ENCODE measurements around the gene APOBEC3A.

Gene APOBEC3A

DNA sequence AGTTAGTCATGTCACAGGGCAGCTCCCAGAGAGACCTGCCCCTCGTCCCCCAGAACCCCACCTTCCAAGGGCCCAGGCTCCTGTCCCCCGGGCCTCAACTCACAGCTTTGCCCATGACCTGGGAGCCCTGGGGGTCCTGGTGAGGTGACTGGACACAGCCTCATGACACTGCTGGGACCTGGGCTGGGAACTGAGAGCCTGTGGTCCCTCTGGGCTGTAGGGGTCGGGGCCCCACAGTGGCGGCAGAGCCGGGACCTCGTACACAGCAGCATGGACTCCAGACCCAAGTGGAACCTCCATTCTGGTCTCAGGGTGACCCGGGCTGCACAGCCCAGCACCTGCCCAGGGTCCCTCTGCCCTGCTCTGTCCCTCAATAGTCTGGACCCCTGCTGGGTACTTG is 6.9 kb downstream of the APOBEC3A start:
- no peak overlapping the region for H2BK120ac ChIP-seq (ENCODE audit: insufficient read depth, low read length, poor library complexity)
- no peak overlapping the region for H2BK12ac ChIP-seq (ENCODE audit: low read length)
- H3K9ac ChIP-seq (ENCODE audit: low read length) = no peak overlapping the region
- no peaks in the 10 kb centered on the region for H3K9me3 ChIP-seq (ENCODE audit: insufficient read depth, low read depth, low read length)
- no peak overlapping the region for H4K8ac ChIP-seq (ENCODE audit: low read depth, low read length)
- H3K4me1 ChIP-seq (ENCODE audit: control insufficient read depth in 1 of 2, insufficient read depth in 2 of 2, low read length in 2 of 2) = no peaks in the 10 kb centered on the region
- H3K79me1 ChIP-seq (ENCODE audit: low read length) = no peaks in the 10 kb centered on the region
- DNase-seq = no peak
- H2AK5ac ChIP-seq (ENCODE audit: low read length) = no peak overlapping the region
- H3K4me3 ChIP-seq (ENCODE audit: low read depth, low read length) = no peak overlapping the region
- no peak overlapping the region for H3K14ac ChIP-seq (ENCODE audit: low read length)
- no peaks in the 10 kb centered on the region for H3K79me2 ChIP-seq (ENCODE audit: control insufficient read depth, insufficient read depth, low read length, poor library complexity)
- no peak overlapping the region for H2BK5ac ChIP-seq (ENCODE audit: low read depth, low read length, poor library complexity)
- no peak overlapping the region for H4K91ac ChIP-seq (ENCODE audit: low read depth, low read length)
- no peak overlapping the region for H3K23ac ChIP-seq (ENCODE audit: low read length)
- H3K27ac ChIP-seq (ENCODE audit: low read depth, low read length) = no peak overlapping the region
- no peak overlapping the region for H3K4ac ChIP-seq (ENCODE audit: low read depth, low read length)
- no peak overlapping the region for H2AFZ ChIP-seq (ENCODE audit: insufficient read depth, low read length, poor library complexity)
- no CpG with 5 or more reads among the region's 7 CpGs for WGBS (ENCODE audit: extremely low coverage, insufficient coverage, insufficient read length)
- no peaks in the 10 kb centered on the region for H3K36me3 ChIP-seq (ENCODE audit: control insufficient read depth in 1 of 2, insufficient read depth in 2 of 2, low read length in 2 of 2)
- H3K4me2 ChIP-seq (ENCODE audit: low read length) = no peak overlapping the region
- H3K27me3 ChIP-seq (ENCODE audit: insufficient read depth, low read length) = no peaks in the 10 kb centered on the region
- no peak overlapping the region for H3K18ac ChIP-seq (ENCODE audit: low read length)
- no peak overlapping the region for H4K12ac ChIP-seq (ENCODE audit: low read depth, low read length)

- no peak overlapping the region for H2BK12ac ChIP-seq (ENCODE audit: low read length)
- H2AK5ac ChIP-seq (ENCODE audit: low read length) = no peak overlapping the region
- DNase-seq = no peak
- H3K18ac ChIP-seq (ENCODE audit: low read length) = no peak overlapping the region
- no peaks in the 10 kb centered on the region for H3K79me1 ChIP-seq (ENCODE audit: low read length)
- H3K9ac ChIP-seq (ENCODE audit: low read length) = no peak overlapping the region
- no peak overlapping the region for H4K91ac ChIP-seq (ENCODE audit: low read depth, low read length)
- no peak overlapping the region for H3K27ac ChIP-seq (ENCODE audit: low read depth, low read length)
- no peaks in the 10 kb centered on the region for H3K36me3 ChIP-seq (ENCODE audit: control insufficient read depth in 1 of 2, insufficient read depth in 2 of 2, low read length in 2 of 2)
- H3K4me1 ChIP-seq (ENCODE audit: control insufficient read depth in 1 of 2, insufficient read depth in 2 of 2, low read length in 2 of 2) = no peaks in the 10 kb centered on the region
- no peak overlapping the region for H3K4ac ChIP-seq (ENCODE audit: low read depth, low read length)
- H3K4me2 ChIP-seq (ENCODE audit: low read length) = no peak overlapping the region
- H4K8ac ChIP-seq (ENCODE audit: low read depth, low read length) = no peak overlapping the region
- H2AFZ ChIP-seq (ENCODE audit: insufficient read depth, low read length, poor library complexity) = no peak overlapping the region
- H3K27me3 ChIP-seq (ENCODE audit: insufficient read depth, low read length) = no peaks in the 10 kb centered on the region
- H2BK5ac ChIP-seq (ENCODE audit: low read depth, low read length, poor library complexity) = no peak overlapping the region
- H3K14ac ChIP-seq (ENCODE audit: low read length) = no peak overlapping the region
- H3K79me2 ChIP-seq (ENCODE audit: control insufficient read depth, insufficient read depth, low read length, poor library complexity) = no peaks in the 10 kb centered on the region
- no peaks in the 10 kb centered on the region for H3K9me3 ChIP-seq (ENCODE audit: insufficient read depth, low read depth, low read length)
- H3K4me3 ChIP-seq (ENCODE audit: low read depth, low read length) = no peak overlapping the region
- no peak overlapping the region for H3K23ac ChIP-seq (ENCODE audit: low read length)
- no peak overlapping the region for H4K12ac ChIP-seq (ENCODE audit: low read depth, low read length)
- no peak overlapping the region for H2BK120ac ChIP-seq (ENCODE audit: insufficient read depth, low read length, poor library complexity)
- WGBS (ENCODE audit: extremely low coverage, insufficient coverage, insufficient read length) = no CpG with 5 or more reads among the region's 4 CpGs
These were observed 7.6 kb downstream of the APOBEC3A start for GRCh38 chr22:38964989-38965388.

DNA sequence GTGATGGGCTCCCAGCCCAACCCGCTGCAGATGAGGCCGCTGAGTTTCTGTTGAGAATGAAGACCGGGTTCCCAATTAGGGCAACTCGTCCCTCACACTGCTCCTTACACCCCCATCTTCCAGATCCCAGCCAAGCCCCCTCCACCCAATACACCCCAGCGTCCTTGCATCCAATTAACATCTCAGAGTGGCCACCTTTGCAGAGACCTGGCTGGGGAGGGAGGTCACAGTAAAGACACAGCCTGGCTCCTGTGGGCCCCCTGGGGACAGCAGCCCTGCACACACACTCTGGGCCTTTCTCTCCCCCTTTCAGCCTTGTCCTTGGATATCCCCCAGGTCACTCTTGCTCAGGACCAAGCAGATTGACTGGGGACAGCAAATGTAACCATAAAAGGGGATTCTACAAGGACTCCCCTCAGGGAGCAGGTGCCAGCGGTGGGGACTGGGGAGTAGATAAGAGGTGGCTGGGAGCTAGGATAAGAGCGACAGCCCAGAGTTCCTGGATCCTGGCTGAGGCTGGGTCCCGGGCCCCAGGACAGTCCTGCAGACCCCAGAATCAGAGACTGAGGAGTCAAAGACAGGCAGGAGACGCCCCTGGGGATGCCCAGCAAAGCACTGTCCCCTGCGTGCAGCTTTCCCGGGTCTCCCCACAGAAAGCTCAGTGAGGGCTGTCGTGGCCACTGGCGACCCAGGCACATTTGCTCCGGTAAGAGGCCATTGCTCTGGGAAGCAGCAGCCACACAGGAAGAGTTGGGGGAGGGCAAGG is 8.4 kb downstream of the APOBEC3A start:
- no peak overlapping the region for H2BK5ac ChIP-seq (ENCODE audit: low read depth, low read length, poor library complexity)
- no peak overlapping the region for H3K23ac ChIP-seq (ENCODE audit: low read length)
- no CpG with 5 or more reads among the region's 14 CpGs for WGBS (ENCODE audit: extremely low coverage, insufficient coverage, insufficient read length)
- no peak overlapping the region for H3K27ac ChIP-seq (ENCODE audit: low read depth, low read length)
- H3K27me3 ChIP-seq (ENCODE audit: insufficient read depth, low read length) = no peaks in the 10 kb centered on the region
- H4K12ac ChIP-seq (ENCODE audit: low read depth, low read length) = no peak overlapping the region
- H2BK12ac ChIP-seq (ENCODE audit: low read length) = no peak overlapping the region
- H3K18ac ChIP-seq (ENCODE audit: low read length) = no peak overlapping the region
- no peak overlapping the region for H2AFZ ChIP-seq (ENCODE audit: insufficient read depth, low read length, poor library complexity)
- H2BK120ac ChIP-seq (ENCODE audit: insufficient read depth, low read length, poor library complexity) = no peak overlapping the region
- H3K79me1 ChIP-seq (ENCODE audit: low read length) = no peaks in the 10 kb centered on the region
- H3K4me1 ChIP-seq (ENCODE audit: control insufficient read depth in 1 of 2, insufficient read depth in 2 of 2, low read length in 2 of 2) = no peaks in the 10 kb centered on the region
- no peaks in the 10 kb centered on the region for H3K79me2 ChIP-seq (ENCODE audit: control insufficient read depth, insufficient read depth, low read length, poor library complexity)
- no peak for DNase-seq
- no peak overlapping the region for H3K4me3 ChIP-seq (ENCODE audit: low read depth, low read length)
- H3K14ac ChIP-seq (ENCODE audit: low read length) = no peak overlapping the region
- no peak overlapping the region for H3K4ac ChIP-seq (ENCODE audit: low read depth, low read length)
- H3K4me2 ChIP-seq (ENCODE audit: low read length) = no peak overlapping the region
- H4K8ac ChIP-seq (ENCODE audit: low read depth, low read length) = no peak overlapping the region
- H3K36me3 ChIP-seq (ENCODE audit: control insufficient read depth in 1 of 2, insufficient read depth in 2 of 2, low read length in 2 of 2) = no peaks in the 10 kb centered on the region
- H3K9ac ChIP-seq (ENCODE audit: low read length) = no peak overlapping the region
- no peak overlapping the region for H4K91ac ChIP-seq (ENCODE audit: low read depth, low read length)
- no peak overlapping the region for H2AK5ac ChIP-seq (ENCODE audit: low read length)
- no peaks in the 10 kb centered on the region for H3K9me3 ChIP-seq (ENCODE audit: insufficient read depth, low read depth, low read length)

DNA sequence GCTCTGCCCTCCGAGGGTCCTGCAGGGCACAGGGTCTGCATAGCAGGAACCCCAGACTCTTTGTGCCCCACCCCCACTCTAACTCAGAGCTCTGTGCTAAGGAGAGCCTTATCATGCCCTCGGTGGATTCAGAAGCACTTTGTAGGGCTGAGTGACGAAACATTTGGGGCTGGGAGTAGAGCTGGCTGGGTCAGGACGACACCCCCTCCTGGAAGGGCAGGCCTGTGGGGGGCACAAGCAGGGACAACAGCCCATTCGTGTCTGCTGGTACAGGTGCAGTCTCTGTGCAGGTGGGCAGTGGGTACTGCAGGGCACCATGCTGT is 8.9 kb downstream of the APOBEC3A start:
- Histone ChIP-seq H4K8ac (ENCODE audit: low read depth, low read length) (no peak overlapping the region), H2AK5ac (ENCODE audit: low read length) (no peak overlapping the region), H3K79me2 (ENCODE audit: control insufficient read depth, insufficient read depth, low read length, poor library complexity) (no peaks in the 10 kb centered on the region), H3K79me1 (ENCODE audit: low read length) (no peaks in the 10 kb centered on the region), H3K9ac (ENCODE audit: low read length) (no peak overlapping the region), H3K9me3 (ENCODE audit: insufficient read depth, low read depth, low read length) (no peaks in the 10 kb centered on the region), H3K4me2 (ENCODE audit: low read length) (no peak overlapping the region), H2BK120ac (ENCODE audit: insufficient read depth, low read length, poor library complexity) (no peak overlapping the region), H3K4ac (ENCODE audit: low read depth, low read length) (no peak overlapping the region), H3K4me3 (ENCODE audit: low read depth, low read length) (no peak overlapping the region), H4K12ac (ENCODE audit: low read depth, low read length) (no peak overlapping the region), H2AFZ (ENCODE audit: insufficient read depth, low read length, poor library complexity) (no peak overlapping the region), H3K27ac (ENCODE audit: low read depth, low read length) (no peak overlapping the region), H4K91ac (ENCODE audit: low read depth, low read length) (no peak overlapping the region), H3K18ac (ENCODE audit: low read length) (no peak overlapping the region), H3K27me3 (ENCODE audit: insufficient read depth, low read length) (no peaks in the 10 kb centered on the region), H2BK12ac (ENCODE audit: low read length) (no peak overlapping the region), H3K36me3 (ENCODE audit: control insufficient read depth in 1 of 2, insufficient read depth in 2 of 2, low read length in 2 of 2) (no peaks in the 10 kb centered on the region), H3K23ac (ENCODE audit: low read length) (no peak overlapping the region), H2BK5ac (ENCODE audit: low read depth, low read length, poor library complexity) (no peak overlapping the region), H3K4me1 (ENCODE audit: control insufficient read depth in 1 of 2, insufficient read depth in 2 of 2, low read length in 2 of 2) (no peaks in the 10 kb centered on the region), H3K14ac (ENCODE audit: low read length) (no peak overlapping the region)
- DNase-seq = no peak
- no CpG with 5 or more reads among the region's 5 CpGs for WGBS (ENCODE audit: extremely low coverage, insufficient coverage, insufficient read length)

Measured in trophoblast cell (in vitro differentiated cells and primary cell).